GM19438 (cell line): ENCODE measurements around the gene ILK.
A peak's percentile ranks its signal among the peaks of the same experiment; 100 is the strongest.

Source experiments
- ATAC-seq: cut with Tn5 transposase; IDR thresholded peaks from one replicate; pipeline ENCODE4 v1.9.1; 2021; ENCODE audit warnings: low read depth; ENCODE audit not compliant: unreplicated experiment

The ILK gene

GRCh38 chr11:6572215-6572614 lies 31.4 kb upstream of the ILK start:
- ATAC-seq, result no peak

GRCh38 chr11:6574816-6575715 lies 28.5 kb upstream of the ILK start:
- ATAC-seq, result no peak

DNA sequence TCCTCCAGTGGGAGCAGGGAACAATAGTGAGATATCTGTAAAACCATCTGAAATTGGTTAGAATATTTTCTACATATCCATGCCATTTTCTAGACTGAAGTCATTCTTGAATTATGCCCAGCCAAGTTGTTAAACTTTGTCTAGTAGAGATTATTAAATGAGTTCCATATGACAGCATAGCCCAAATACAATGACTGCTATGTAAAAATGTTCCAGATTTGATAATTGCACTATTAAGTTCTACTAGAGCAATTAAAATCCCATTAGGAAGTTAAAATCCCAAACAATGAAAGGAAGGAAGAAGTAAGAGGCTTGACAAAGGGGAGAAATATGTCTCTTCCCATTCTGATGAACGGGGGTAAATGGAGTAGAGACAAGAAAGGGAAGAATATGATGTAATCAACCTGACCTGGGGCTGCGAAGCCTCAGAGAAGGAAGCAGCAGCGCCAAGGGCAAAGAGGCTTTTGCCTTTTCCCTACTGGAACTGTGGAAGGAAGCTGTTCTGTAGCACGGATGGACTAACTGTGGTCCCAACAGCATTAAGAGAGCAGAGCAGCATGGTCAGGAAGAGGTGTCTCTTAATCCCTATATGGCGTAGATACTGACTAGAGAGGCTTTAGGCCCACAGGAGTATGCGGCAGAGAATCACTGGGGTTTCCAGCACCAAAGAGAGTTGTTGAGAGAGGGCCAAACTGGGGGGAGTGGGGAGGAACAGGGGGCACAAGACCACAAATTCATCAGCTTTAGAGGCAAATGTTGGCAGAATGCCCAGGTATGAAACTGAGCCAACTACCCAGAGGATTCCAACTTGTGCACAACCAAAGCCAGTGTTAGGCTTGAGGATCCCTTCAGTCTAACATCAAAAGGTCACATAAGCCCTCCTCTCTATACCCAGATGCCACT lies 26.9 kb upstream of the ILK start:
- ATAC-seq, result no peak

GRCh38 chr11:6578134-6578533 lies 25.4 kb upstream of the ILK start:
- no peak for ATAC-seq

- no peak for ATAC-seq
Measured at GRCh38 chr11:6579681-6580080, 23.9 kb upstream of the ILK start.

DNA sequence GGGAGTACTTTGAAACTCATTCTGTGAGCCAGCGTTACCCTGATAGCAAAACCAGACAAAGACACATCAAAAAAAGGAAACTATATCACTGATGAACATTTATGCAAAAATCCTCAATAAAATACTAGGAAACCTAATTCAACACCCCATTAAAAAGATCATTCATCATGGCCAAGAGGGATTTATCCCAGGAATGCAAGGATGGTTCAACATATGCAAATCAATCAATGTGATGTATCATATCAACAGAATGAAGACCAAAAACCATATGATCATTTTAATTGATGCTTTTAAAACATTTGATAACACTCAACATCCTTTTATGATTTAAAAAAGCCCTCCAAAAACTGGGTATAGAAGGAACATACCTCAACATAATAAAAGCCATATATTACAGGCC lies 20.0 kb upstream of the ILK start:
- ATAC-seq, result no peak

DNA sequence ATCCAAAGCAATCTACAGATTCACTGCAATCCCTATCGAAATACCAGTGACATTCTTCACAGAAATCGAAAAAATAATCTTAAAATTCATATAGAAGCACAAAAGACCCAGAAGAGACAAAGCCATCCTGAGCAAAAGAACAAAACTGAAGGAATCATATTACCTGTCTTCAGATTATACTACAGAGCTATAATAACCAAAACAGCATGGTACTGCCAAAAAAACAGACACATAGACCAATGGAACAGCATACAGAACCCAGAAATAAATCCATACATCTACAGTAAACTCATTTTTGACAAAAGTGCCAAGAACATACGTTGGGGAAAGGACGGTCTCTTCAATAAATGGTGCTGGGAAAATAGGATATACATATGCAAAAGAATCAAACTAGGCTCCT lies 19.0 kb upstream of the ILK start:
- no peak for ATAC-seq

DNA sequence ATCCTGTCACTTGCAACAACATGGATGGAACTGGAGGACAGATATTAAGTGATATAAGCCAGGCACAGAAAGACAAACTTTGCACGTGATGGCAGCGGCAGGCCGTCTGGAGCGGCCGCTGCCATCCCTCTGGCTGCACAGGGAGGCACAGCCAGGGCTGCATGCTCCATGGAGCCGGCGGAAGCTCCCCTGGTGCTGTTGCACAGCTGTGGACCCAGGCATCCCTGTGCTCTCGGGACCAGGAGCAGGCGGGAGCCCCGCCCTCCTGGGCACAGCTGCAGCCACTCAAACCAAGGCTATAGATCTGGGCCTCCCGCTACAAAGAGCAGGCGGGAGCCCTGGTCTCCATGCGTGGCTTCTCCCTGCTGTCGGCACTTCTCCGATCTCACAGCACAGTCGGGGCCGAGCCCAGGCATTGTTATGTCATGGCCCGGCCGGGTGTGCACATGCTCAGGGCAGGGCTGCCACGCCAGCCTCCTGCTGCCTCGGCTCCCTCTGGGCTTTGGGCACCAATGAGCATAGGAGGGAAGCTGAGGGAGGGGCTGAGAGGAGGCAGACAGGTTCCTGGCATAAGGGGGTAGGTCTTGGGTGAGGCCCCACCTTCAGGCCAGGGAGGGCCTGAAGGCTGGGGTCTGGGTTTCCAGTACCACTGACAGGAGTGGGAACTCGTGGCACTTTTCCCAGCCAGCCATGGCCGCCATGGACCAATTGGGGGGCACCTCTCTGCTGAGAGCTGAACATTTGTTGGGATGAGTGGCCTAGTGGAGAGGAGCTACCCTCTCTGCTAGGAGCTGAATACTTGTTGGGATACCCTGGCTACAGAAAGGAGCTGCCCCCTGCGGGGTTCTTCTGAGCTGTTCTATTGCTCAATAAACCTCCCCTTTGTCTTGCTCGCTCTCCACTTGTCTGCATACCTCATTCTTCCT lies 16.9 kb upstream of the ILK start:
- no peak for ATAC-seq

DNA sequence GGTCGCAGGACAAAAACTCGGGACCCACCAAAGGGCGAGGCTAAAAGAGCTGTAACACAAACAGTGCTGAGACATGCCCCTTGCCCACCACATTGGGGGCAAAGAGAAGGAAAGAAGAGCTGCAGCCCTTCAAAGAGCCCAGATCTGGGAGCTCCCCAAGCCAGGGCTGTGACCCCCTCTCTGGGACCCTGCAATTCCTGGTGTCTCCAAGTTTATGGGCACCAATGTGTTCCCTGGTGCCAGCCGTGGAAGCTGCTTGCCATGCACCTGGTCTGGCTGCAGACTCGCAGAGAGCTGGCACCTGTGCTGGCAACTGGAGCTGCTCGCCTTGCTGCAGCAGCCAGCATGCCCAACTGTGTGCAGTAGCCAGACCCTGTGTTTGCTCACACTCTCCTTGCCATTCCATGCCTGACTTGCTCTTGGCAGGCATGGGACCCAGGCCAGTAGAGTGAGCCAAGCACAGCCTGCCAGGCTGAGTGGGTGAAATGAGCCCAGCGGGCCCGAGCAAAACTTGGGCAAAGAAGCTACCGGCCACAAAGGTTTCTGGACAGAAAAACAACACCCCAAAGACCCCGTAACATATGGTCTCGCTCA lies 16.1 kb upstream of the ILK start:
- no peak for ATAC-seq

DNA sequence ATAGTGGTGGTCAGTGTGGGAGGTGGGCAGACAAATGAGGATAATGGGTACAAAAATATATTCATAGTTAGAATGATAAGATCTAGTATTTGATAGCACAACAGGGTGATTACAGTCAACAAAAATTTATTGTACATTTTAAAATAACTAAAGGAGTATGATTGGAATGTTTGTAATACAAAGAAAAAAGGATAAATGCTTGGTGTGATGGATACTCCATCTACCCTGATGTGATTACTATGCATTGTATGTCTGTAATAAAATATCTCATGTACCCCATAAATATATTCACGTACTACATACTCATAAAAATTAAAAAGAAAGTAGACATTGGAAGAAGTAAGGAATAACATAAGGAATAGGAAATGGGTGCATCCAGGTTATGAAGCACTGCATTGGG lies 15.6 kb upstream of the ILK start:
- ATAC-seq, result no peak

DNA sequence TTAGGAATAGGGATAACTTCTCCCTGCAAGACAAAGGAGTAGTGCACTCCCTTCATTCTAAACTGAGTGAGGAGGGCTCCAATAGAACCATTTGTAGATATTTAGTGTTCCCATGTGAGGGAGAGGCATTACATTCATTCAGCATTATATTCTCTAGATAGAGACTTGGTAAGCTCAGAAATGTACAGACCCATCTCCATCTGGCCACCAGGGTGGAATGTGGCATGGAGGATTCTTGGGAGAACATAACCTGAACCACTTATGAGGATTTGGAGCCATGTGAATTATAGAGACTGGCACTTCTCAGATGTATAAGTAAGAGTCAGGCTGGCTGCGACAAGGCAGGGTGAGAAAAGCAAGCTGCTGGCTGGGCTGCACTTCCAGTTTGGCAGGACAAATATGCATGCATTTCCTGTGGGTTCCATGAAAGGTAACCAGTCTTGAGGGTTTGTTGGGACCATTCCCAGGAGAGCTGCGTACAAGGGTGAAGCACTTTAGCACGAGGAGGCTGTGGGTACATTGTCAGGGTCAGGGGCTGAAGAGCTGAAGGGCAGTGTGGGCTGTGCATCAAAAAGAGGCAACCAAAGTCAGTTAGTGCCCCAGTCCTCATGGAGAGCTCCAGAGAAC lies 9.3 kb upstream of the ILK start:
- ATAC-seq, result no peak

DNA sequence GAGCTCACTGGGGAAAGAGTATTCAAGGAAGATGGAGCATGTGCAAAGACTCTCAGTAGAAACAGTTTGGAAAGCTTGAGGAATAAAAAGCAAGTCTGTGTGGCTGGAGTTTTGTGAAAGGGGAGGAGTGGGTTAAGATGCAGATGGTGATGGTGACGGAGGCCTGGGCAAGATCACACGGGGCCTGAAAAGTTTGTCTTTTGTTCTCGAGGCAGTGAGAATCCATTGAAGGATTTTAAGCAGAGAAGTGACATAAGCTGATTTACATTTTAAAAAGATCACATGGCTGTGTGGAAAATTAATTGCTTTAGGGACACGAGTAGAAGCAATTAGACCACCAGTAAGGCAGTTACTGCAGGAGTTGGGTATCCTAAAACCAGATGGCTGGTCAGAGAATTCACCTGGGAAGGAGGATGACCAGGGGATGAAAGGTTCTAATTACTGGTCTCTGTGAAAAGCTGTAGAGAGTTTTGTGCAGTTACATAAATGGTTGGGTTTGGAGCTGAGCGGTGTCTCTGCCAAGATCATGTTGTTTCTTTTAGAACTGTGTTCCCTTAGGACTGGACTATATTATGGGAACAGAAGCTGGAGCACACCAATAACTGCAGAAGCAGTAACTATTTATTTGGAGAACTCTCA lies 7.2 kb upstream of the ILK start:
- no peak for ATAC-seq

GRCh38 chr11:6598555-6598954 lies 5.0 kb upstream of the ILK start:
- ATAC-seq, result no peak

DNA sequence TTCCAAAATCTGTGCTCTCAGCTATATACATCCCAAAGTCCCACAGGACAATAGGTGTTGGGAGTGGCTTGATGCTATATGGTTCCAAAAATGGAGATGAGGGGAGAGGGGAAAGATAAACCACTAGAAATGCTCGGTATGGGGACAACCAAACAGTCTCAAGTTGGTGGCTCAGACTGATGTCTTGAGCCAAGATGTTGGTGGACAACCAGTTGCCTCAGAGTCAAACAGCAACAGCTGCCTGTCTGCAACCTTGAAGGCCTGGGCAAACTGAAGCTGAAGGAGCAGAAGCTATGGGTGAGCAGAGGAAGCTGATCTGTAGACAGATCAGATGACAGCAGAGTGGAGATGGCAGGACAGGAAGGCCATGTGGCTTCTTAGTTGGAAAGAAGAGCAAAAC lies 4.1 kb upstream of the ILK start:
- ATAC-seq, result no peak

- ATAC-seq, result no peak
Measured at GRCh38 chr11:6599881-6600390, 3.6 kb upstream of the ILK start.

- no peak for ATAC-seq
Measured at GRCh38 chr11:6601041-6601461, 2.5 kb upstream of the ILK start.

- ATAC-seq, result no peak
Measured at GRCh38 chr11:6602096-6602940, 1.3 kb upstream of the ILK start.

- ATAC-seq, result peak; percentile 49
Measured at GRCh38 chr11:6604081-6604626, 580 bp downstream of the ILK start.
